GM12891 (cell line): ENCODE measurements around the gene FAM149B1.

Experiments
- POLR2AphosphoS5 ChIP-seq: IDR thresholded peaks from 2 replicates; pipeline ENCODE4 v1.6.1; 2011; ENCODE audit warnings: low read depth, low read length, control low read depth
- TAF1 ChIP-seq: IDR thresholded peaks from 2 replicates; pipeline ENCODE4 v1.6.1; 2011; ENCODE audit warnings: low read depth, low read length, control low read depth

DNA sequence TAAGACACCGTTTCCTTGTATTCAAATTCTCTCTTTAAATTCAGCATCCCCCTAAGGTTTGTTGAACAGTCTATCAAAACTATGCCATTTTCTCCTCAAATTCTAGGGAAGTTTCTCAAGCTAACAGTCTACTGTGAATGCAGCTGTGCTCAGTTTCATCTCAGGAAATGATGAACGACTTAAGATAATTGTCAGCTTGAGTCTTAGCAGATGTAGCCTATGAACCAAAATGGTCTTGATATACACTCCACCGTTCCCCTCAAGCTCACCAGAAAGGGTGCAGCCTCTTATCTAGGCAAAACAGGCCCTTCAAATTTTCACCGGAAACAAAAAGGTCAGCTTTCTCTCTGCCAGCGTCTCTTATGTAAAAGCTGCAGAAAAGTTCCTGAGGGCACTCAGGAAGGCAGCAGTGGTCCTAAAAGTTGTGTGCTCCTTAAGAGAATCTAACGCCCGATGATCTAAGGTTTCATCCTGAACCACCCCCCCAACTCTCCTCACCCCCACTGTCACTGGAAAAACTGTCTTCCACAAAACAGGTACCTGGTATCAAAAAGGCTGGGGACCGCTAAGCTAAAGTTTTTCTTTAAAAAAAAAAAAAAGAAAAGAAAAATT is 77.1 kb downstream of the FAM149B1 start:
- TF ChIP-seq POLR2AphosphoS5, result no peak
- no peak for TF ChIP-seq TAF1
